ENCODE results near the gene SGCD.

SGCD gene

DNA sequence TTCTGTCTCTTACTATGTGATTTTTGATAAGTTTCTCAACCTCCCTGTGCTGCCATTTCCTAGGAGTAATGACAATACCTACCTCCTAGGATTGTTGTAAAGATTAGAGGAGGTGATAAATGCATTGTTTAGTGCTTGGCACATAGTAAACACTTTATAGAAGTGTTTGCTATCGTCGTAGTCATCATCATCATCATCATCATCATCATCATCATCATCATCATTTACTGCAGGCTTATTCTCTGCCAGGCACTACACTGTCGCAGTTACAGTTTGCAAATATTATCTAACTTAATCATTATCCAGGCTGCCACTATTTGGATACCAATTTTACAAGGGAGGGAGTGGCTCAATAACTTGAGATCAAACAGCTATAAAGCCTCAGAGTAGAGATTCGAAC, 24.5 kb downstream of the SGCD start:
- TF ChIP-seq, protein P1, sequence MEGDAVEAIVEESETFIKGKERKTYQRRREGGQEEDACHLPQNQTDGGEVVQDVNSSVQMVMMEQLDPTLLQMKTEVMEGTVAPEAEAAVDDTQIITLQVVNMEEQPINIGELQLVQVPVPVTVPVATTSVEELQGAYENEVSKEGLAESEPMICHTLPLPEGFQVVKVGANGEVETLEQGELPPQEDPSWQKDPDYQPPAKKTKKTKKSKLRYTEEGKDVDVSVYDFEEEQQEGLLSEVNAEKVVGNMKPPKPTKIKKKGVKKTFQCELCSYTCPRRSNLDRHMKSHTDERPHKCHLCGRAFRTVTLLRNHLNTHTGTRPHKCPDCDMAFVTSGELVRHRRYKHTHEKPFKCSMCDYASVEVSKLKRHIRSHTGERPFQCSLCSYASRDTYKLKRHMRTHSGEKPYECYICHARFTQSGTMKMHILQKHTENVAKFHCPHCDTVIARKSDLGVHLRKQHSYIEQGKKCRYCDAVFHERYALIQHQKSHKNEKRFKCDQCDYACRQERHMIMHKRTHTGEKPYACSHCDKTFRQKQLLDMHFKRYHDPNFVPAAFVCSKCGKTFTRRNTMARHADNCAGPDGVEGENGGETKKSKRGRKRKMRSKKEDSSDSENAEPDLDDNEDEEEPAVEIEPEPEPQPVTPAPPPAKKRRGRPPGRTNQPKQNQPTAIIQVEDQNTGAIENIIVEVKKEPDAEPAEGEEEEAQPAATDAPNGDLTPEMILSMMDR (IDR thresholded peaks at IDR 0.05; ENCODE audit: insufficient read depth, low read length, missing control alignments): no peak
- no peak overlapping the region for H3K4me3 ChIP-seq (ENCODE audit: low read depth, low read length)
- ChIA-PET POLR2A (no interaction called here), CTCF (interaction anchor here (1.5 kb wide), 1 partner anchor 10 kb away, joined by 3 read pairs; no protein-coding TSS in a partner anchor)
- DNase-seq (ENCODE audit: low read depth, low spot score): no peak

DNA sequence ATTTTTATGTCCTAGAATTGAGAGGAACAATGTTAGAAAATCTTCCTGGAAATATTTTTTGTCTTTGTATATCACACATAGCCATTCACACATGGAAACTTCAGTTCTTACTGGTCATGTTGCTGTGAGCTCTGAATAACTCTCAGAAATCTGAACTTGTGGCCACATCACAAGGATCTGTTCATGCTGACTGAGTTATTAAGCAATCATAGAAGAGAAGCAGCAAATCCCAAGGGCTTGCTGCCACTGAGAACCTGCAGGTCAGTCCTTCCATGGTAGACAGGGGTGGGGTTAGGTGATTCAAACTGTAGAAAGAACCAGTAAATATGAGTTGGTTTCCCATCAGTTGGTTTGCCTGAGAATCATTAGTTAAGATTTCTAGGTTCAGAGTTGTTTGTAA, 27.6 kb downstream of the SGCD start:
- POLR2A ChIA-PET: interaction anchor here (1.9 kb wide), 1 partner anchor 13 kb away, joined by 5 read pairs; no protein-coding TSS in a partner anchor
- CTCF ChIA-PET: interaction anchor here (0.8 kb wide), 1 partner anchor 17 kb away, joined by 3 read pairs; no protein-coding TSS in a partner anchor
- no peak overlapping the region for H3K4me3 ChIP-seq (ENCODE audit: low read depth, low read length)
- no peak for DNase-seq (ENCODE audit: low read depth, low spot score)
- TF ChIP-seq, protein P1 (IDR thresholded peaks at IDR 0.05; ENCODE audit: insufficient read depth, low read length, missing control alignments): no peak

DNA sequence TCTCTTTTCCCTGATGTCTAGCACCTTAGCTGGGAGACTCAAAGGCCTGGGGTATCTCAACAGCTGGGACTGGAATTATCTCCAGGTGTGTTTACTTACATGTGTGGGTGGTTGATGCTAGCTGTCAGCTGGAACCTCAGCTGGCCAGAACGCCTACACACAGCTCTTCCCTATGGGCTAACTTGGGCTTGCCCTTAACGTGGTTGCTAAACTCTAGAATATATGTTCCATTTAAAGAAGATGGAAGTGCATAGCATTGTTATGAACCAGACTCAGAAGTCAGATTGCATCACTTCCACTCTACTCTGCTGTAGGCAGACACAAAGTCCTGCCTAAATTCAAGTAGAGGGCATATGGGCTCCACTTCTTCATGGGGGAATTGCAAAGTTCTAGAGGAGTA, 29.3 kb downstream of the SGCD start:
- ChIA-PET POLR2A (interaction anchor here (0.7 to 1.9 kb wide), 2 partner anchors 11 to 668 kb away, joined by 4 to 5 read pairs; no protein-coding TSS in a partner anchor), CTCF (no interaction called here)
- H3K4me3 ChIP-seq (ENCODE audit: low read depth, low read length): no peak overlapping the region
- TF ChIP-seq, protein P1 (IDR thresholded peaks at IDR 0.05; ENCODE audit: insufficient read depth, low read length, missing control alignments): no peak
- DNase-seq (ENCODE audit: low read depth, low spot score): no peak

GRCh38 chr5:156359476-156359875, 32.5 kb downstream of the SGCD start:
- H3K4me3 ChIP-seq (ENCODE audit: low read depth, low read length): no peak overlapping the region
- ChIA-PET CTCF (interaction anchor here (1.4 kb wide), 1 partner anchor 416 kb away, joined by 6 read pairs; no protein-coding TSS in a partner anchor), POLR2A (interaction anchor here (0.6 to 1.4 kb wide), 7 partner anchors 8 to 264 kb away, joined by 3 to 6 read pairs (median 3); partner anchors contain the start of gene SGCD)
- TF ChIP-seq, protein P1 (IDR thresholded peaks at IDR 0.05; ENCODE audit: insufficient read depth, low read length, missing control alignments): no peak
- peak; percentile 95 for DNase-seq (ENCODE audit: low read depth, low spot score)

DNA sequence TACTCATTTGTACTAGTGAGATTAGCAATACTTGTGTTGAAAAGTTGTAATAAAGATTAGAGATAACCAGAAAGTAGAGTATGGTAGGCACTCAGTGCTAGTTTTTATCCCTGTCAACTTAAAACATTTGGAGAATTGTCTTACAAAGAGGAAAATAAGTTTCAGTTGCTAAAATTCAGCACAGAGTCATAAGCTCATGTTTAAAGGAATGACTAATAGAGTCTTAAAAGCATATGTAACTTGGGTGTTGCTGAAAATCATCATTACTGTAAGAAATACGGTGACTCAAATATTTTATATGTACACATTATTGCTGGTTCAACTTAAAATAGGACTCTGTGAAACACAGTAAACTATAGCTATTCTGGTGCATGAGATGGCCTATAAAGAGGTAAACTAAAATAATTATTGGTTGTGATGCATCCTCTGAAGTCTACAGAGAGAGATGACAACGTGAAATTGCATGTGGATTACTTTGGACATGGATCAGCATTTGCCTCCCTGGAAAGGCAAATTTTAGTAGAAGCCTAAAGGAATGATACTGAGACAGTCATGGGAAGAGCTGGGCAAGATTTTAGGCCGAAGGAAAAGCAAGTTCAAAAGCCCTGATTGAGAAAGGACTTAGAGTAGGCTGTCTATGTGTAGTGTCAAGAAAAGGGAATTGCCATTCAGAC, 34.6 kb downstream of the SGCD start:
- H3K4me3 ChIP-seq (ENCODE audit: low read depth, low read length): no peak overlapping the region
- DNase-seq (ENCODE audit: low read depth, low spot score): peak; percentile 63
- TF ChIP-seq, protein P1 (IDR thresholded peaks at IDR 0.05; ENCODE audit: insufficient read depth, low read length, missing control alignments): no peak
- CTCF ChIA-PET: interaction anchor here (1.0 to 1.4 kb wide), 2 partner anchors 9 to 455 kb away, joined by 3 read pairs; no protein-coding TSS in a partner anchor
- POLR2A ChIA-PET: interaction anchor here (0.9 kb wide), 1 partner anchor 14 kb away, joined by 3 read pairs; no protein-coding TSS in a partner anchor

DNA sequence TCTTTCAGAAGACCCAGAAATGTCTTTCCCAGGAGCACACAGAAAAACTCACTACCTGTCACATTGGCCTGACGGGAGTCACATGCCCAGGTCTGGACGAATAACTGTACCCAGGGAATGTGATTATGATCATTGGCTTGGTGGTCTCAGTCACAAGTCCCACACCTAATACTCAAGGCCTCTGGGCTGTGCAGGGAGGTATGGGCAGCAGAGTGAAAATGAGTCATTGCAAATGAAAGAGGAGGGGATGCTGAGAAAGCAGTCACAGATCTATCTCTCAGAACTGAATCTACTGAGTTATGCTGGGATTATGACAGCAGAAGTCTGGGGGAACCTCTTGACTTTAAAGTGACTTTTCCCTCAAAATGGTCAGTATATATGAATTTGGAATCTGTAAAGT, 36.9 kb downstream of the SGCD start:
- ChIA-PET CTCF (no interaction called here), POLR2A (no interaction called here)
- DNase-seq (ENCODE audit: low read depth, low spot score): no peak
- TF ChIP-seq, protein P1 (IDR thresholded peaks at IDR 0.05; ENCODE audit: insufficient read depth, low read length, missing control alignments): no peak
- H3K4me3 ChIP-seq (ENCODE audit: low read depth, low read length): no peak overlapping the region

All from AG04449 (cell line).